ENCODE measurements around the gene F13A1. TPM values are rescaled to one million over a fixed set of nuclear protein-coding genes. Genes with fewer than 3 reads are reported as not detected.

Gene F13A1
- polyA plus RNA-seq, 1 of the 3 experiments (the other 2 are of a cell fraction): not detected

DNA sequence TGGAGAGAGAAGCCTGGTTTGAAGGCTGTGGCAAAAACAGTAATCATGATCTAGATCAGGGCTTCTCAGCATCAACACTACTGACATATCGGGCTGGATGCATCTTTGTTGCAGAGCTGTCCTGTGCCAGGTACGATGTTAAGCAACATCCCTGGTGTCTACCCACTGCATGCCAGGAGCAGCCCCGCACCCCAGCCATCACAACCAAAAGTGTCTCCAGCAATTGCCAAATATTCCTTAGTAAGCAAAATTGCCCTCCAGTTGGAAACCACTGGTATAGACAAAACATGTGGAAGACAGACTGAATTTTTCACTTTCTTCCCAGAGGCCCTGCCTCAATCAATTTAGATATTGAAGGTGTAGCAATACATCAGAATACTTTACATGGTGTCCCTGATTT is 166.1 kb downstream of the F13A1 start:
- H3K4me1 ChIP-seq (ENCODE audit: control insufficient read depth in 1 of 2, insufficient read depth in 2 of 2, low read depth in 1 of 2, low read length in 1 of 2): no peaks in the 10 kb centered on the region
- no peaks in the 10 kb centered on the region; the same call in 1 of the 2 replicates for H3K27me3 ChIP-seq (ENCODE audit: insufficient read depth)
- H3K9me2 ChIP-seq: no peaks in the 10 kb centered on the region
- no peaks in the 10 kb centered on the region for H3K79me2 ChIP-seq (ENCODE audit: insufficient read depth)
- H3K4me2 ChIP-seq: no peak overlapping the region
- no peak for DNase-seq
- H3K36me3 ChIP-seq (replicated peaks in 1 of 2; ENCODE audit: control insufficient read depth in 1 of 2, insufficient read depth in 2 of 2, low read length in 1 of 2): no peaks in the 10 kb centered on the region
- ChIA-PET POLR2A (no interaction called here), CTCF (no interaction called here)
- no peak overlapping the region for H2AFZ ChIP-seq (ENCODE audit: low read depth)
- WGBS (ENCODE audit: low lambda C conversion rate): 0% methylated on average over 3 of the region's 3 CpGs
- TF ChIP-seq FOXM1 (IDR thresholded peaks at IDR 0.05; ENCODE audit: low read depth) (no peak), TEAD4 (IDR thresholded peaks at IDR 0.05; ENCODE audit: borderline replicate concordance, insufficient read depth) (no peak), TAF1 (IDR thresholded peaks at IDR 0.05; ENCODE audit: borderline replicate concordance, low read depth, low read length) (no peak), MEF2A (IDR thresholded peaks at IDR 0.05; ENCODE audit: borderline replicate concordance, low read depth) (no peak), POLR2AphosphoS5 (IDR thresholded peaks at IDR 0.05; ENCODE audit: low read depth, low read length) (no peak), TCF12 (IDR thresholded peaks at IDR 0.05) (no peak), RAD21 (IDR thresholded peaks at IDR 0.05; ENCODE audit: low read length) (no peak), YY1 (IDR thresholded peaks at IDR 0.05; ENCODE audit: low read depth) (no peak), JUND (IDR thresholded peaks at IDR 0.05) (no peak), EZH2phosphoT487 (IDR thresholded peaks at IDR 0.05; ENCODE audit: borderline replicate concordance, low read depth) (no peak), GATA2 (CRISPR knock-in tag; IDR thresholded peaks at IDR 0.05) (no peak), MXI1 (IDR thresholded peaks at IDR 0.05; ENCODE audit: low read depth, low read length) (no peak)
- TF ChIP-seq, protein P1, sequence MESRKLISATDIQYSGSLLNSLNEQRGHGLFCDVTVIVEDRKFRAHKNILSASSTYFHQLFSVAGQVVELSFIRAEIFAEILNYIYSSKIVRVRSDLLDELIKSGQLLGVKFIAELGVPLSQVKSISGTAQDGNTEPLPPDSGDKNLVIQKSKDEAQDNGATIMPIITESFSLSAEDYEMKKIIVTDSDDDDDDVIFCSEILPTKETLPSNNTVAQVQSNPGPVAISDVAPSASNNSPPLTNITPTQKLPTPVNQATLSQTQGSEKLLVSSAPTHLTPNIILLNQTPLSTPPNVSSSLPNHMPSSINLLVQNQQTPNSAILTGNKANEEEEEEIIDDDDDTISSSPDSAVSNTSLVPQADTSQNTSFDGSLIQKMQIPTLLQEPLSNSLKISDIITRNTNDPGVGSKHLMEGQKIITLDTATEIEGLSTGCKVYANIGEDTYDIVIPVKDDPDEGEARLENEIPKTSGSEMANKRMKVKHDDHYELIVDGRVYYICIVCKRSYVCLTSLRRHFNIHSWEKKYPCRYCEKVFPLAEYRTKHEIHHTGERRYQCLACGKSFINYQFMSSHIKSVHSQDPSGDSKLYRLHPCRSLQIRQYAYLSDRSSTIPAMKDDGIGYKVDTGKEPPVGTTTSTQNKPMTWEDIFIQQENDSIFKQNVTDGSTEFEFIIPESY (IDR thresholded peaks at IDR 0.05; ENCODE audit: borderline replicate concordance, low read depth): no peak
- TF ChIP-seq, protein P2, sequence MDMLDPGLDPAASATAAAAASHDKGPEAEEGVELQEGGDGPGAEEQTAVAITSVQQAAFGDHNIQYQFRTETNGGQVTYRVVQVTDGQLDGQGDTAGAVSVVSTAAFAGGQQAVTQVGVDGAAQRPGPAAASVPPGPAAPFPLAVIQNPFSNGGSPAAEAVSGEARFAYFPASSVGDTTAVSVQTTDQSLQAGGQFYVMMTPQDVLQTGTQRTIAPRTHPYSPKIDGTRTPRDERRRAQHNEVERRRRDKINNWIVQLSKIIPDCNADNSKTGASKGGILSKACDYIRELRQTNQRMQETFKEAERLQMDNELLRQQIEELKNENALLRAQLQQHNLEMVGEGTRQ (IDR thresholded peaks at IDR 0.05; ENCODE audit: borderline replicate concordance, low read depth, low read length): no peak
- TF ChIP-seq, protein P3, sequence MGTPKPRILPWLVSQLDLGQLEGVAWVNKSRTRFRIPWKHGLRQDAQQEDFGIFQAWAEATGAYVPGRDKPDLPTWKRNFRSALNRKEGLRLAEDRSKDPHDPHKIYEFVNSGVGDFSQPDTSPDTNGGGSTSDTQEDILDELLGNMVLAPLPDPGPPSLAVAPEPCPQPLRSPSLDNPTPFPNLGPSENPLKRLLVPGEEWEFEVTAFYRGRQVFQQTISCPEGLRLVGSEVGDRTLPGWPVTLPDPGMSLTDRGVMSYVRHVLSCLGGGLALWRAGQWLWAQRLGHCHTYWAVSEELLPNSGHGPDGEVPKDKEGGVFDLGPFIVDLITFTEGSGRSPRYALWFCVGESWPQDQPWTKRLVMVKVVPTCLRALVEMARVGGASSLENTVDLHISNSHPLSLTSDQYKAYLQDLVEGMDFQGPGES (IDR thresholded peaks at IDR 0.05; ENCODE audit: low read depth, low read length): no peak
- TF ChIP-seq, protein P4, sequence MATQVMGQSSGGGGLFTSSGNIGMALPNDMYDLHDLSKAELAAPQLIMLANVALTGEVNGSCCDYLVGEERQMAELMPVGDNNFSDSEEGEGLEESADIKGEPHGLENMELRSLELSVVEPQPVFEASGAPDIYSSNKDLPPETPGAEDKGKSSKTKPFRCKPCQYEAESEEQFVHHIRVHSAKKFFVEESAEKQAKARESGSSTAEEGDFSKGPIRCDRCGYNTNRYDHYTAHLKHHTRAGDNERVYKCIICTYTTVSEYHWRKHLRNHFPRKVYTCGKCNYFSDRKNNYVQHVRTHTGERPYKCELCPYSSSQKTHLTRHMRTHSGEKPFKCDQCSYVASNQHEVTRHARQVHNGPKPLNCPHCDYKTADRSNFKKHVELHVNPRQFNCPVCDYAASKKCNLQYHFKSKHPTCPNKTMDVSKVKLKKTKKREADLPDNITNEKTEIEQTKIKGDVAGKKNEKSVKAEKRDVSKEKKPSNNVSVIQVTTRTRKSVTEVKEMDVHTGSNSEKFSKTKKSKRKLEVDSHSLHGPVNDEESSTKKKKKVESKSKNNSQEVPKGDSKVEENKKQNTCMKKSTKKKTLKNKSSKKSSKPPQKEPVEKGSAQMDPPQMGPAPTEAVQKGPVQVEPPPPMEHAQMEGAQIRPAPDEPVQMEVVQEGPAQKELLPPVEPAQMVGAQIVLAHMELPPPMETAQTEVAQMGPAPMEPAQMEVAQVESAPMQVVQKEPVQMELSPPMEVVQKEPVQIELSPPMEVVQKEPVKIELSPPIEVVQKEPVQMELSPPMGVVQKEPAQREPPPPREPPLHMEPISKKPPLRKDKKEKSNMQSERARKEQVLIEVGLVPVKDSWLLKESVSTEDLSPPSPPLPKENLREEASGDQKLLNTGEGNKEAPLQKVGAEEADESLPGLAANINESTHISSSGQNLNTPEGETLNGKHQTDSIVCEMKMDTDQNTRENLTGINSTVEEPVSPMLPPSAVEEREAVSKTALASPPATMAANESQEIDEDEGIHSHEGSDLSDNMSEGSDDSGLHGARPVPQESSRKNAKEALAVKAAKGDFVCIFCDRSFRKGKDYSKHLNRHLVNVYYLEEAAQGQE (IDR thresholded peaks at IDR 0.05; ENCODE audit: low read depth, low read length): no peak
- no peaks in the 10 kb centered on the region for H3K9me3 ChIP-seq
- H3K27ac ChIP-seq (ENCODE audit: low read depth in 2 of 2, low read length in 1 of 2): no peak overlapping the region
- H4K20me1 ChIP-seq (ENCODE audit: insufficient read depth): no peaks in the 10 kb centered on the region
- H3K4me3 ChIP-seq (ENCODE audit: low read depth in 2 of 2, low read length in 1 of 2): no peak overlapping the region
- H3K9ac ChIP-seq: no peak overlapping the region
- no peaks in the 10 kb centered on the region for H3F3A ChIP-seq (replicated peaks; ENCODE audit: insufficient read depth)

Measured in SK-N-SH (cell line).